CD1c-positive myeloid dendritic cell (primary cell): ENCODE measurements around the gene CAMK2D.
A peak's percentile ranks its signal among the peaks of the same experiment; 100 is the strongest.
"Not testable (repeated sequence)": the region's sequence is repeated elsewhere in the genome, so short reads cannot be mapped to it uniquely, and the experiment has no call there.

Experiments used
- DNase-seq: peaks from one replicate; pipeline ENCODE4 v3.0.0-alpha.2; 2016; ENCODE audit errors: extremely low spot score

The CAMK2D gene

DNA sequence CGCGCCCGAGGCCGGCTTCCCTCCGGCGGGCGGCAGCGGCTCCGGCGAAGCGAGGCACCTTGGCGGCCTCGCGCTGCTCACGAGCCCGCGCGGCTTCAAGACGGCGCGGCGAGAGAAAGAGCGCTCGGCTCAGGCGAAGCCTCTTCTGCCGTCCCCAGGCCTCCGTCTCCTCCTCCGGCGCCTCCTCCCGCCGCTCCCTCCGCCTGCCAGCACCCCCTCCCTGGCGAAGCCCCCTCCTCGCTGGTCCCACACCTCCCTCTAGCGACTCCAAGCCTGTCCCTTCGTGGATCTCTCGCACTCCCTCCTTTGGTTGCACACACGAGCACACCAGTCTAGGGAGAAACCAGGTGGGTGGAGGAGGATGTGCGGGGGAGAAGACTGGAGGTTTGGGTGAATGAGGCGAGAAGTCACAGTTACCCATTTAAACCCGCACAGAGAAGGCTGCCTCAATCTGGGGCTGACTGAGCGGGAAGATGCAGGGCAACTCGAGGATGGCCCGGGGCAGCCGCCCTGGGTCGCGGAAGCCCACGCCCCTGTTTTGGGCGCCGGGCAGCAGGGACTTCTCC lies at the start of gene CAMK2D:
Gene CAMK2D (minus strand): TSS at position 119 of the 566 bp plus-strand sequence. CDS start 670 bp downstream, outside the sequence.
- DNase-seq = peak; percentile 61

DNA sequence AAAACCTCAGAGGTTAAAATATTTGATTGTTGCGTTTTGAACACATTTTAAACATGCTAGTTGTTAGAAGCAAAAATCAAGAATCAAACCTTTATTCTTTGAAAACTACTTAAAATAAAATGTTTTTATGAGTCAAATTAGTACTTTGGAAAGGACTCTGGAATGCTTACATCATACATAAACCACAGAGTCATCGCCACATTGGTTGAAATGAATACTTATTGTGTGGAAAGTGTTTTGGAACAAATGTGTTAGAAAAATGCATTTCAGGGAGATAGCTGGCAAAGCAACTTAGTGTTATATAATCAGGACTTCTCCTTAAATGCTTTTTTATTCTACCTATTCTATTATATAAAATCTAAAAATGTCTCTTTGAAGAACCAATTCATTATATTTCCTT lies 49.4 kb upstream of the CAMK2D start:
- DNase-seq = peak; percentile 18

DNA sequence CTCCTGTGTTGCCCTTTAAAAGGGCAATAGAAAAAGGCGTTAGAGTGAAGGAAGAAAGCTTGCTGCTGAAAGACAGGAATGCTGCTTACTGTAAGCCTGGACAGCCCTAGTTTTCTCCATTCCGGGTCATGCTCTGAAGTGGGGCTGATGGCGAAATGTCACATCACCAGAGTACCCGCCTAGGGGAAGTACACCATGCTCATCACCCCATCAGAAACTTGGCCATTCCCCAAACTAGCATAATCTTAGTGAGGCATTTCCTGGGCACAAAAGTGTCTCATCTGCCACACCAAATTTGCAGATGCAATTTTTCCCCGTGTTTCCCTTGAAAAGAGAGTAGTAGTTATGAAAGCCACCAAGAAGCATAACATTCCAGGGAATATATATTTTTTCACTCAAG lies 47.8 kb upstream of the CAMK2D start:
- DNase-seq = peak; percentile 76

DNA sequence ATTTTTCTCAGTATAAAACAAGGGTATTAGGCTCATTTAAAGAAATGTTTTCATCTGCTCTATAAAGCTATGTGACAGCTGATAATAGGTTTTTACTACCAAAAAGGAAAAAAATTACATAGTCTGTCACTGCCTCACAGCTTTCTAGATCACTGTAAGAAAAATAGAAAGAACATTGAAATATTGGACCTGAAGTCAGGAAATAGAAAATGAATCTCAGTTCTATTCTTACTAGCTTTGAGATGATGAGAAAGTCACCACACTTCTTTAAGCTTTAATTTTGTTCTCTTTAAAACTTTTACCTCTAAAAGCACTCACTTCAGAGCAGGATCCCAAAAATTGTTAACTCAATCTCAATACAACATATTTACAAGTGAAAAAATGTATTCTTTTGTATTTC lies 45.3 kb upstream of the CAMK2D start:
- DNase-seq = no peak

DNA sequence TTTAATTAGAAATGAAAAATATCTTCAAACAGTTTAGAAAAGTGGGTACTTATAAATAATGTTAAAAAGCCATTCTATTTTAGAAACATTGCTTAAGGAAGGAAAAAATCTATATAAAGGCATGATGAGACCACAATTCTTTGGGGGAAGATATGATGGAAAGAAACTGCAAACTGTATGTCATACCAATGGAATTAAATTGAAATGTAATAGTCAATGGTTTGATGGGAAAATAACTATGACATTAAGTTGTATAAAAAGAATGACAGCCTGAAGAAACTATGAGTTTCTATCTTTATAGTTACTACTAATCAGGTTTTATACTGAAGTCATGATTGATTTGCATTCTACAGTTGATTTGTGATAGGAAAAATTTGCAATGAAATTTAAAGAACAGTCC lies 40.3 kb upstream of the CAMK2D start:
- no peak for DNase-seq

DNA sequence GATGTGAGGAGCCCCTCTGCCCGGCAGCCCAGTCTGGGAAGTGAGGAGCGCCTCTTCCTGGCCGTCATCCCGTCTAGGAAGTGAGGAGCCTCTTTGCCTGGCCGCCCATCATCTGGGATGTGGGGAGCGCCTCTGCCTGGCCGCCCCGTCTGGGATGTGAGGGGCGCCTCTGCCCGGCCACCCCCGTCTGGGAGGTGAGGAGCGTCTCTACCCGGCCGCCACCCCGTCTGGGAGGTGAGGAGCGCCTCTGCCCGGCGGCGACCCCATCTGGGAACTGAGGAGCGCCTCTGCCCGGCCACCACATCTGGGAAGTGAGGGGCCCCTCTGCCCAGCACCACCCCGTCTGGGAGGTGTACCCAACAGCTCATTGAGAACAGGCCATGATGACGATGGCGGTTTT lies 34.8 kb upstream of the CAMK2D start:
- not testable (repeated sequence) for DNase-seq

DNA sequence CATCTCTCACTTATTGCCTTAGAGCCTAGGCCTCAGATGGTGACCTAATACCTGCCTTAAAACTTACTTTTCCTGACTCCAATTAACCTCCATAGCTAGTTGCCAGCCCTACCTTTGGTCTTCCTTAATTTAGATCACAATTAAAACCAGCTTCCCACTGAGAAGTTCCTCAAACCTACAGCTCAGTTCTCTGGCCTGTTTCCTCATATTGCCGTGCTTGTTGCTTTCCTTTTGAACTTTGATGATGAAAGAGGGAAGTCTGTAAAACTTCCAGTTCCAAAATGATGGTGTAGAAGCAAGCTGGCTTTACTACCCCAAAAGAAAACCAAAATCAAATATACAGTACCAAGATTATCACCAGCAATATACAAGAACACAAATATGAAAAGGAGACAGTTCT lies 28.9 kb upstream of the CAMK2D start:
- peak; percentile 88 for DNase-seq

DNA sequence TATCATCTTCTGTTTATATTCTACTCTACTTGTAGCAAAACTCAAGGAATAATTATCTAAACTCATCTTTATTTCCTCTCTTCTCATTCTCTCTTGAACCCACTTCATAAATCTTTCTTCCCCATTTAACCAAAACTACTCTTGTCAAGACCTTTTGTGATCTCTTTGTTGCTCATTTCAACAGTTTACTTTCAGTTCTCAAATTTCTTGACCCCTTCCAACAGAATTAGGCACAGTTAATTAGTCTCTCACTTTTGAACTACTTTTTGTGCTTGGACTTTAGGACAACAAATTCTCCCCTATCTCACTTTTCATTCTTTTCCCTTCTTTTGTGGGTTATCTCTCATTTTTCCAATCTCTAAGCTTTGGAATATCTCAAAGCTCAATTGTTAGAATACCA lies 27.4 kb upstream of the CAMK2D start:
- peak; percentile 59 for DNase-seq

DNA sequence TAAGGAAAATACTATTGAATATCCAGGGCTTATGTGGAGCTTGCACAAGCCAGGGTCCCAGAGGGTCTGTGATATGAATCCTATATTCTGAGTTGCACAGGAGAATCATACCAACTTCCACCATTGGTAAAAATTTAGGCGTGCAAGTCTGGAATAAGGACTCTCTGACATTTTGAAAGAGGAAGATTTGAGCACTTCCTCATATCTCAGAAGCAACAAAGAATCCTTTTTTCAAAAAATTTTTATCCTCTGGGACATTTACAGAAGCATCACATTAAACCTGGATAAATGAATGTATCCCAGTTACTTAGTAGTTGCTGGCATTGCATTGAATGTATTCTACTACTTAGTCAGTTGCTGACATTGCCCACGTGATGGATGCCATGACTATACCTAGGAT lies 24.2 kb upstream of the CAMK2D start:
- peak; percentile 55 for DNase-seq

DNA sequence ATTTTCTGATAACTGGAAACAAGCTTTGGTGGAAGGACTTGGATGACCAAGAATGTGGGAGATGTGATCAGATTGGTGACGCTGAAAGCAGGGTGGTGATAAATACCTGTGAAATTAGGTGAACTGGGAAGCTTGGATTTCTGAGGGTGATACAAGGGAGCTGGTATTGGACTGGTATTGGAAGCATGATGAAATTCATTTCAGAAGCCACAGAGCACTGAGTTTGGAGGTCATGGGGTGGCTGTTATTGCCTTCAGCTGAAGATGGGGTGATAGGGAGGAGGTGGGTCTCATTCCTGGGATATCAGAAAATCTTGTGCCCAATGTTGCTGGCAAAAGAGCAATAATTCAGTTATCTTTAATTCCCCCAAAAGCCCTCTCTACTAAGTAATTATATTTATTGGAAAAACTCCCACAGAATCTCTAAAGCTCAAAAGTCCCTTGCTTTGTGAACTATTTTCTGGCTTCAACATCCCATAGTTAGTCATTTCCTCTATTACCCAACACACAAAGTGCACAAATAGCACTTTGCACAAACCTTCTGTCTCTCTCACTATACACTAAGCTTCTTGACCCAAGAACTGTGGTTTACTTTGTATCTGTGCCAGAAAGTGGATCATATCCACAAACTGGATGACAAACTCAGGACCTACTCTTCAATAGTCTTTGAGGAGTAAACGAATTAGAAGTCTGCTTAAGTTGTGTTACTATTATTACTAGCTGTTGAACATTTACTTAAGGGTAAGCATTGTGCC lies 23.1 kb upstream of the CAMK2D start:
- peak; percentile 66 for DNase-seq

DNA sequence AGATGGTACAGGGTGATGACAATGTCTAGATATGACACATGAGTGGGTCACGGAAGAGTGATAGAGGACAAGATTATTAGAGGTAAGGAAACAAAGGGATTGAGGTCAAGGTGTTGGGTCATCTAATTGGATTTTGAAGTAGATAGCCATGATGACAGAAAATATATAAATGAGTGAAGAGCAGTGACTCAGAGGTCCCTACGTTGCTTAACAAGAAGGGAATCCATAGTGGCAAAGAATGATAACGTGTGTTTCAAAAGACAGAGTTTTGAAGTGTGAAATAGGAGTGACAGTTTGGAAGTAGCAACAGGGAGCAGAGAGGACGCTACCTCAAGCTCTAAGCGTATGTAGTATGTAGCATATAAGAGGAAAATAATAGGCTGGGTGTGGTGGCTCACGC lies 22.2 kb upstream of the CAMK2D start:
- DNase-seq = no peak

DNA sequence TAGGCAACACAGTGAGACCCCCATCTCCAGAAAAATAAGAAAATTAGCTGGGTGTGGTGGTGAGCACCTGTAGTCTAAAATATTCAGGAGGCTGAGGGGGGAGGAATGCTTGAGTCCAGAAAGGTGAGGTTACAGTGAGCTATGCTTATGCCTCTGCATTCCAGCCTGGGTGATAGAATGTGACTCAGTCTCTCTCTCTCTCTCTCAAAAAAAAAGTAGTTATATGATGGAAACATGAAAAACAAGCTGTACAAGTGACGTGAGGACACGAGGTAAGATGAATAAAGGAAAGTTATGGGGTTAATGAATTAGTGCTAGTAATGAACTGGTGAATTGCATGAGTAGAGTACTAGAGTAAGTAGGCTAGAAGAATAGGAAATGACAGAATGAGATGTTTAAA lies 21.8 kb upstream of the CAMK2D start:
- DNase-seq = no peak

DNA sequence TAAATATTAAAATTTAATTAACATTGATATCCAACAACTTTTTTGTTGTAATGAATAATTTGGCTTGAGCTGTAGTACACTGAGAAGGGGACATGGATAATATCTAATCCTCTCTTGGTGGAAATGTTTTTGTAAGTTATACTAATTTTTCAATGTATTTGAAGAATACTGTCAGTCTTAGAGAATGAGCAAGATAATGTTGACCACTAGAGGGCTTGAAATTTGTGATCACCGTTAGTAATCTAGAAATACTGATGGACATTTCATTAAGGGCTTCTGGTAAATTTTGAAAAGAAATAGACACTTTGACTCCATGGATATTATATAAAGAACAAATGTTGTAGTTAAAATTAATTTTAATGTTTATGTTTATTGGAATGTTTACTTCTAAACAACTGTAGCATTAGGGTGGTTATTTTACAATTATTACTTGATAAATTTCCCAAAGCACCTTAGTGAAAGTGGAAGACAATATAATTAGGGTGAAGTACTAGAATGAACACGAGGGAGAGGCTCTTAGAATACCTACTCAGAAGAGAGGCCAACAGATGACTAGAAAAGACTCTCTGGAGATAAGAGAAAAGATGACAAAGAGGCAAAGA lies 20.0 kb upstream of the CAMK2D start:
- DNase-seq = peak; percentile 60

DNA sequence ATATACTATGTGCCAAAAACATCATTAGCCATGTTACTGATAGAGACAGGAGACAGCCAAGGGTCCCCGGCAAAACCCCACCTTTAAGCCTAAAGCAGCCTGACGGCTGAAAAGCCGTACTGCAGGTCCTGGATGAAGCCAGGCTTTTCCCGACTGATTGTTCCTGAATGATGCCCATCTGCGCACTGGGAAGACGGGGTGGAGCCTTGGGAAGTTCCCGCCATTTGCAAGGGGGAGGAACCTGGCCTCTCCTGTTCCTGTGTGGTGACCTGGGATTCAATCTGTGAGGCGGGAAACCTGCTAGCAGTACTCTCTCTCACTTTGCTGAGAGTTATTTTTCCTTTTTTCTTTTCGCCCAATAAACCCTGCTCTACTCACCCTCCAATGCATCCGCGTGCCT lies 15.1 kb upstream of the CAMK2D start:
- DNase-seq = no peak

DNA sequence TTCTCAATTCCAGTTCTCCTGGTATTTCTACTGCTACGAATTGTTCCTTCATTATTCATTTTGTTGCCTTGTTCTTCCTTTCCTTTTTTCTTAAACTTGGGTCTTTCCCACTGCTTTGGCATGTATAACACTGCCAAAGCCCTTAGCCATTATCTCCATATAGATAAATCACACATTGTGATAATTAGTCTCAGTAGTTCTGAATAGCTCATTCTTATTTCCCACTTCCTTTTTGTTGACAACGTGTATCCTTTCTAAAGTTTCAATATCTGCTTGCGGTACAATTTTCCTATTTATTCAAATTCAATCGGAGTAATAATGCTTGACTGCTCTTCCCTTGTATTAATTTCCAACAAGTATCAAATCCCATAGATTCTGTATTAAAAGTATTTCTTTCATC lies 14.5 kb upstream of the CAMK2D start:
- no peak for DNase-seq

DNA sequence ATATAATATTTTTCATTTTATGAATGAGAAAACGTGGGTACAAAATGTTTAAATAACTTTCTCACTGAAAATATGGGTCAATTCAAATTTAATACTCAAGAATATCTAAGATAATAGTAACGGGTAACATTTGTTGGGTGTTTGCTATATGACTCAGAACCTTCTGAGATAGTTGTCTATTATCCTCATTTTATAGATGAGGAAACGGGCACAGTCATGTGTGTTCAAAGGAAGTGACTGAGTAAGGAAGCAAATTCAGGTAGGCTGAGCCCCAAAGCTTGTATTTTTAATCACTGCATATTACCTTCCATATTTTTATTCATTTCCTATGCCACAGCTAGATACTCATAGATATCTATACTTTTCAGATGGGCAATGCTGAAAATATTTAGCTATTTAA lies 12.2 kb upstream of the CAMK2D start:
- DNase-seq = peak; percentile 33

DNA sequence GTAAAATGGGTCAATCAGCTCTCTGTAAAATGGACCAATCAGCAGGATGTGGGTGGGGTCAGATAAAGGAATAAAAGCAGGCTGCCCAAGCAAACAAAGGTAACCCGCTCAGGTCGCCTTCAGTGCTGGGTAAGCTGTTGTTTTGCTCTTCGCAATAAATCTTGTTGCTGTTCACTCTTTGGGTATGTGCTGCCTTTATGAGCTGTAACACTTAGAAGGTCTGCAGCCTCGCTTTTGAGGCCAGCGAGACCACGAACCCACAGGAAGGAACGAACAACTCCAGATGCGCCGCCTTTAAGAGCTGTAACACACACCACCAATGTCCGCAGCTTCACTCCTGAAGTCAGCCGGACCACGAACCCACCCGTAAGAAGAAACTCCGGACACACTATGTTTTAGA lies 11.5 kb upstream of the CAMK2D start:
- no peak for DNase-seq

DNA sequence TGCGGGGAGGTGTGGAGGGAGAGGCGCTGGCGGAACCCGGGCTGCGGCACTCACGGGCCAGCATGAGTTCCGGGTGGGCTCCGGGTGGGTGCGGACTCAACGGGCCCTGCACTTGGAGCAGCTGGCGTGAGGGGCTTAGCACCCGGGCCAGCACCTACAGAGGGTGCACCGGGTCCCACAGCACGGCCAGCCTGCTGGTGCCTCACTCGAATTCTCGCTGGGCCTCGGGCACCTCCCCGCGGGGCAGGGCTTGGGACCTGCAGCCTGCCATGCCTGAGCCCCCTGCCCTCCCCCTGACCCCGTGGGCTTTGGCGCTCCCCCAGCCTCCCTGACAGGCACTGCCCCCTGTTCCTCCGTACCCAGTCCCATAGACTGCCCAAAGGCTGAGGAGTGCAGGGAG lies 10.8 kb upstream of the CAMK2D start:
- DNase-seq = no peak

DNA sequence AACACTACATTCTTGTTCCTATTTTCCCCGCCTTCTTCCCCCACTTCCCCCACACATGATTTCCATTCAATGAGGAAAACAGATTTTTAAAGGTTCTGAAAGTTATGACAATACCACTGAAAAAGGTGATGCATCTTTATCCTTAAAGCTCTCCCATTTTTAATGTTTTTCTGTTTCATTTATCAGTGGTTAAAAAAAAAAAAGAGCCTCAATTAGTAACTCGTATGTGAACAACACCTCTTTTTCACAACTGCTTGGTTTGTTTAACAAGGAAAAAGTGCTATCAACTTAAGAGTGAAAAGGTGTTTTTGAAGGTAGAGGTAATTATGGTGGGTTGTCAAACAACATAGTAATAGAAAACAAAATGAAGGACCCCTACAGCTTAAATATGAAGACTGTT lies 8.2 kb upstream of the CAMK2D start:
- no peak for DNase-seq

DNA sequence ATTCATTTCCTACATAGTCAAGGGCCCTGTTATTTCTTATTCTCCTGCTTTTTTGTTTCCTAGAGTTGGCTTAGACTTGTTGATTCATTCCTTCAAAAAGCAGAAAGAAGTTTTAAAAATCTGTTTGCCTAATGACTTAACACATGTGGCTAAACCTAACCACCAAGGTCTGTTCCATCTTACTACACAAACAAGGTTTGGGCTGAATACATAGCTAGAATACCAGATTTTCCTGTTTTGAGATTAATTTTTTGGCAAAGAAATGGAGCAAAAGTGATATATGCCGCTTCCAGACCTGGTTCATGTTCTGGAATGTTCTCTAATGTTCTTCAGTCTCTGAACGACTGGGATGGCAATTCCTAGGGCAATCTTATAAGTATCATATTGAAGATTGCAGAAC lies 7.4 kb upstream of the CAMK2D start:
- DNase-seq = no peak

DNA sequence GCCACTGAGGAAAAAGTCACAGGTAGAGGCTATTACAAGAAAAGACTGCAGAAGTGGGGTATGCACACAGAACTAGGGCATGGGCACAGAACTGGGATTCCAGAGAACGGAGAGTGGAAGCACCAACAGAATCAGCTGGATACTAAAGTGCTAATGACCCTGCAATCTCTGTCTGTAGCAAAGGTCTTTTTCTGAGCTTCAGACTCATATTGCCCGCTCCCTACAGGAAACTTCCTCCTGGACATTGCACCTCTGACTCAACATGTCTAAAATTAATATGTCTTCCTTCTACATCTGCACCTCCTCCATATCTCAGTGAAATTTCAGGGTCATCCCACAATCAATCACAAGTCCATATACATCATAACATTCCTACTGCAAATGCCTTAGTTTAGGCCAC lies 5.3 kb upstream of the CAMK2D start:
- DNase-seq = no peak

DNA sequence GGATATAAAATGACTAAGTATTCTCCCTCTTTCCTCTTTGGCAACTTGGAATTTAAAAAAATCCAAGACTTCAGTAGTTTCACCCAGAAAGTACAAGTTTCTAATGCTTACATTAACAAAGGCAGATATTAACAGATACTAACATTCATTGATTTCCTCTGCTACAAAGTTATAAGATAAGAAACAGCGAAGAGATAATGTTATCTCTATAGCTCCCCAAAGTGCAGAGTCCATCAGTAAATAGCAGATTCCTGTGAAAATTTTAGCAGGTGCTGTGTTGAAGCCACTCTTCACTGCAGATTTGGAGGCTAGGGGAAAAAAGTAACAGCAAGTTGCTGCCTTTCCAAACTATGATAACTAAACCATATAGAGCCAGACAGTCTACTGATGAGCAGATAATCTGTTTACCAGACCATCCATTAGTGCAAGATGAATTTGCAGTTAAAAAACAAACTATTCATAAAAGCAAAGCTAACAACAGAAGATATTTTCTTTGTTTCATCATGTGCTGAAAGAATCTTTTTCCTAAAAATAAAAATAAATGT lies 3.3 kb upstream of the CAMK2D start:
- DNase-seq = no peak

DNA sequence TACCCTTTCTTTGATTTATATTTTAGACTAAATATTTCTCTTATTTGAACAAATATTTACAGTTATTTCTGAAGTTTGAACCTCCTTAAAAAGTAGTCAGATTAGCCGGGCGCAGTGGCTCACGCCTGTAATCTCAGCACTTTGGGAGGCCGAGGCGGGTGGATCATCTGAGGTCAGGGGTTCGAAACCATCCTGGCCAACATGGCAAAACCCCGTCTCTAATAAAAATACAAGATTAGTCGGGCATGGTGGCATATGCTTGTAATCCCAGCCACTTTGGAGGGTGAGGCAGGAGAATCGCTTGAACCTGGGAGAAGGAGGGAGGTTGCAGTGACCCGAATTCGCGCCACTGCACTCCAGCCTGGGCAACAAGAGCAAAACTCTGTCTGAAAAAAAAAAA lies 2.4 kb upstream of the CAMK2D start:
- DNase-seq = not testable (repeated sequence)
